Esophagus muscularis mucosa (tissue), 4 donors: ENCODE results near the gene KCNJ9. TPM values are rescaled to one million over a fixed set of nuclear protein-coding genes. Genes with fewer than 3 reads are reported as not detected.
"Not testable (repeated sequence)": the region's sequence is repeated elsewhere in the genome, so short reads cannot be mapped to it uniquely, and the experiment has no call there.

Experiments used
- DNase-seq: peaks from one replicate; pipeline ENCODE4 v3.0.0-alpha.2; 2017; ENCODE audit errors: extremely low spot score
- H3K27ac ChIP-seq, 4 donors: fragments of 200-600 bp; sonication (generic); replicated peaks in 1 of 4; 1 replicate in 3 of 4; 2 replicates in 1 of 4; pipeline ENCODE4 v1.5.1; 2016 to 2019; ENCODE audit warnings: mild to moderate bottlenecking in 1 of 4
- H3K27me3 ChIP-seq, 4 donors: fragments of 200-600 bp; sonication (generic); one replicate each; pipeline versions ENCODE4 v1.5.1 to v1.6.0; 2016 to 2019
- H3K36me3 ChIP-seq, 4 donors: fragments of 200-600 bp; sonication (generic); one replicate each; pipeline ENCODE4 v1.5.1; 2016 to 2019
- H3K4me1 ChIP-seq, 4 donors: fragments of 200-600 bp; sonication (generic); one replicate each; pipeline ENCODE4 v1.5.1; 2016 to 2019
- H3K4me3 ChIP-seq, 4 donors: fragments of 200-600 bp; sonication (generic); 1 replicate in 2 of 4; 2 replicates in 2 of 4; pipeline ENCODE4 v1.5.1; 2016 to 2019; ENCODE audit warnings: mild to moderate bottlenecking in 4 of 4, moderate library complexity in 1 of 4
- H3K9me3 ChIP-seq, 4 donors: fragments of 200-600 bp; sonication (generic); 1 replicate in 3 of 4; 2 replicates in 1 of 4; pipeline ENCODE4 v1.5.1; 2016 to 2019
- EP300 ChIP-seq: sonication (generic); formaldehyde crosslinking; IDR thresholded peaks from one replicate; pipeline ENCODE4 v1.6.1; 2017; ENCODE audit warnings: antibody characterized with exemption
- POLR2A ChIP-seq: fragments of 450-650 bp; IDR thresholded peaks from one replicate; pipeline ENCODE4 v1.6.1; 2017; ENCODE audit warnings: antibody characterized with exemption, moderate library complexity, mild to moderate bottlenecking, low read depth
- POLR2AphosphoS5 ChIP-seq, 2 donors: sonication (generic); formaldehyde crosslinking; IDR thresholded peaks; one replicate each; pipeline ENCODE4 v1.6.1; 2017; ENCODE audit warnings: antibody characterized with exemption in 2 of 2
- WGBS: methylation state at CpG from one replicate; pipeline ENCODE4 v1.1.5; 2018; 5-methylcytosine and 5-hydroxymethylcytosine counted together
- intact Hi-C: fragments of 100-400 bp; cut with DNase I; formaldehyde crosslinking; loops from one replicate; pipeline ENCODE4 v1.15.1; 2023
- total RNA-seq, 4 donors: library from RNA; depleted of rRNA; stranded (reverse); fragments of >200 nt; gene quantifications; one replicate each; pipeline versions ENCODE4 v1.1.0 to v1.2.1, GENCODE V29; 2016
- TF ChIP-seq, protein P1 (sequence below), 3 experiments: fragments of 200-600 bp in 2 of 3; fragments of 450-650 bp in 1 of 3; sonication (generic) in 2 of 3; IDR thresholded peaks; one replicate each; pipeline ENCODE4 v1.5.1; 2017 to 2019; ENCODE audit warnings: antibody characterized with exemption in 3 of 3, mild to moderate bottlenecking in 2 of 3, moderate library complexity in 1 of 3

Gene KCNJ9
- total RNA-seq, 4 donors from 2014 or later, result not detected

DNA sequence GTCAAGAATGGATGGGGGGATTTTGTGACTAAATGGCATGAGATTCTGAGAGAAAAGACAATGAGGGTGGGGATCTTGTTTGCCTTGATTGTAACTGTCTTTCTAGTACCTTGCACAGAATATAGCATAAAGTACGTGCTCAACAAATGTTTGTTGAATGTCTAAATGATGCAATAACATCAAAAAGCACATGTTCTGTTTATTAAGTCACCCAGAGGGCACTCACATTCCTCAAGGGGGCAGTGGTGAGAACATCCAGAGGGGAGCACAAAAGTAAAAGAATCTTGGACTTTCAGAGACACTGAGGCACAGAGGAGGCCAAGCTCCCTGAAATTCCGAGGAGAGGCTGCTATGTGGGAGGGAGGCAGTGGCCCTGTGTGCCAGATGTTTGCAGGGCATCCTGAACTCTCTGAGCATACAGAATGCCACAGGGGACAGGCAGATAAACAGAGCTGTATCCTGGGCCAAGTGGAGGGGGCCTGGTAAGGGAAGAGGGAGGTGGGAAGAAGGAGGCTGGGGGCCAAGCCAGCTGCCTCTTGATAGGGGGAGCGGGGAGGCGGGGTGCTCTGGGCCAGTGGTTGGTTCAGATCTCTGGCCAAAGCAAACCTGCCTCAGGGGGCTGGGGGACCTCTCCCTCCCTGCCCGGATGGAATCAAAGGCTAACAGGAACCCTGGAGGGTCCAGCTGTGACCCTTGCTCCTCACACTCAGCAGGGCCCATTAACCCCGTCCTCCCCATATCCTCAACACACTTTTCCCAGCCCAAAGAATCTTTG, 27.7 kb downstream of the KCNJ9 start:
- no peak for DNase-seq
- TF ChIP-seq, protein P1, sequence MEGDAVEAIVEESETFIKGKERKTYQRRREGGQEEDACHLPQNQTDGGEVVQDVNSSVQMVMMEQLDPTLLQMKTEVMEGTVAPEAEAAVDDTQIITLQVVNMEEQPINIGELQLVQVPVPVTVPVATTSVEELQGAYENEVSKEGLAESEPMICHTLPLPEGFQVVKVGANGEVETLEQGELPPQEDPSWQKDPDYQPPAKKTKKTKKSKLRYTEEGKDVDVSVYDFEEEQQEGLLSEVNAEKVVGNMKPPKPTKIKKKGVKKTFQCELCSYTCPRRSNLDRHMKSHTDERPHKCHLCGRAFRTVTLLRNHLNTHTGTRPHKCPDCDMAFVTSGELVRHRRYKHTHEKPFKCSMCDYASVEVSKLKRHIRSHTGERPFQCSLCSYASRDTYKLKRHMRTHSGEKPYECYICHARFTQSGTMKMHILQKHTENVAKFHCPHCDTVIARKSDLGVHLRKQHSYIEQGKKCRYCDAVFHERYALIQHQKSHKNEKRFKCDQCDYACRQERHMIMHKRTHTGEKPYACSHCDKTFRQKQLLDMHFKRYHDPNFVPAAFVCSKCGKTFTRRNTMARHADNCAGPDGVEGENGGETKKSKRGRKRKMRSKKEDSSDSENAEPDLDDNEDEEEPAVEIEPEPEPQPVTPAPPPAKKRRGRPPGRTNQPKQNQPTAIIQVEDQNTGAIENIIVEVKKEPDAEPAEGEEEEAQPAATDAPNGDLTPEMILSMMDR (IDR thresholded peaks at IDR 0.05), result peak; percentile 39 to 57 (median 49)
- TF ChIP-seq POLR2AphosphoS5 (IDR thresholded peaks at IDR 0.05) (no peak), EP300 (no peak)
- Histone ChIP-seq H3K4me3 (no peak overlapping the region), H3K27me3 (no peaks in the 10 kb centered on the region), H3K36me3 (no peaks in the 10 kb centered on the region), H3K27ac (no peak overlapping the region), H3K4me1 (peaks cover 18 to 49% (median 40%) of the 10 kb centered on the region in 4 donors), H3K9me3 (no peaks in the 10 kb centered on the region)
- 41% methylated on average over 5 of the region's 6 CpGs for WGBS
- intact Hi-C loops, result no loop called here

DNA sequence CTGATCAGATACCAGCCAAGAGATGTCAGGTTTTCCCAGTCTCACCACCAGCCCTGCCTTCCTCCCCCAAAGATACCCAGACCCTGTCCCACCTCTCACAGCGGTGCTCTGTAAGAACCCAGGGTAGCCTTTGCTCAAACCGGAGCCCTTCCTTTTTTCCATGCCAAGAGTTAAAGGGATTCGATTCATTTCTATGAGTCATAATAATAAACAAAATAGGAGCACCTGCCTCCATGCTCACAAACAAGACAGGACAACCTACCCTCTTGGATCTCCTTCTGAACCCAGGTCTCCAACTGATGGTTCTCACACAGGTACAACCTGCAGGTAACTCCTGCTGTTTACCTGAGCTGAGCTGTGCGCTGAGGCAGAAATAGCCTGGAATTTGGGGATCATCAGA, 28.3 kb downstream of the KCNJ9 start:
- no peaks in the 10 kb centered on the region for H3K9me3 ChIP-seq
- no peak for DNase-seq
- TF ChIP-seq POLR2A (no peak), EP300 (no peak)
- no peaks in the 10 kb centered on the region for H3K36me3 ChIP-seq
- 73% methylated on average over 4 of the region's 4 CpGs for WGBS
- no peak overlapping the region for H3K27ac ChIP-seq
- intact Hi-C loops, result loop anchor here (5.0 kb wide), 1 partner anchor 43 kb away; the partner anchor contains the start of gene ATP1A4
- no peak overlapping the region for H3K4me3 ChIP-seq
- H3K4me1 ChIP-seq, result peaks cover 20 to 49% (median 40%) of the 10 kb centered on the region in 4 donors
- H3K27me3 ChIP-seq, result no peaks in the 10 kb centered on the region

DNA sequence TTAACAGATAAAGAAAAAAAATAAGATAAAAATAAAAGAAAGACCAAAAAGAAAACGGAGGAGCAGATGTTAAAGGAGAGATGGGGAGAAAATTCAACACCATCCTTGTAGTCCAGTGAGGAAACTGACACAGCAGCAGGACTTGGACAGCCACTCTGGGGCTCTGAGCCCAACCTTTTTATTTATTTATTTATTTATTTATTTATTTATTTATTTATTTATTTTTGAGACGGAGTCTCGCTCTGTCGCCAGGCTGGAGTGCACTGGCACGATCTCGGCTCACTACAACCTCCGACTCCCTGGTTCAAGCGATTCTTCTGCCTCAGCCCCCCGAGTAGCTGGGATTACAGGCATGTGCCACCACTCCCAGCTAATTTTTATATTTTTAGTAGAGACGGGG, 30.1 kb downstream of the KCNJ9 start:
- H3K4me3 ChIP-seq, H3K9me3 ChIP-seq, H3K27me3 ChIP-seq, H3K36me3 ChIP-seq, DNase-seq: not testable (repeated sequence)
- Histone ChIP-seq H3K27ac (peak overlapping the region in 1 of 4 donors; percentile 85), H3K4me1 (peaks cover 28 to 60% (median 50%) of the 10 kb centered on the region in 4 donors)
- WGBS, result 88% methylated on average over 10 of the region's 10 CpGs
- intact Hi-C loops, result loop anchor here (5.0 kb wide), 1 partner anchor 41 kb away; the partner anchor contains the start of gene ATP1A4

DNA sequence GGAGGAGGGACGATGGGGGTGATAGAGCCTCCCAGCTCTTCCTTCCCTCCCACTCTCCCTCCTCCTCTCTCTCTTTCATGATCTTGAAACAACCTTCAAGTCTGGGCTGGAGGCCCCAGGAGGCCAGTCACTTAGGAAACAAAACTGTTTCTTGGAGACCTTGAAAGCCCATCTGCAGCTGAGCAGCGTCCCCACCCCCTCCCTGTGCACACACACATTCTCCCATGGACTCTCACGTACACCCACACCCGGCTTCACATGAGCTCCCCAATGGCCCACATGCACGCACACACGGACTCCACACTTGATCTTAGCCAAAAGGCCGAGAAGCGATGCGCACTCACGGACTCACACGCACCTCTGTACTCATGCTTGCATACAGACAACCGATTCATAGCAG, 31.0 kb downstream of the KCNJ9 start:
- intact Hi-C loops, result loop anchor here (5.0 kb wide), 1 partner anchor 40 kb away; the partner anchor contains the start of gene ATP1A4
- Histone ChIP-seq H3K4me1 (peaks cover 28 to 69% (median 56%) of the 10 kb centered on the region in 4 donors), H3K27me3 (peaks cover 0 to 4% (median 0%) of the 10 kb centered on the region in 4 donors), H3K4me3 (no peak overlapping the region), H3K27ac (peak overlapping the region; percentile 6 to 95 (median 62)), H3K9me3 (no peaks in the 10 kb centered on the region), H3K36me3 (no peaks in the 10 kb centered on the region)
- WGBS, result 73% methylated on average over 12 of the region's 12 CpGs
- TF ChIP-seq EP300 (no peak), POLR2A (no peak)
- no peak for DNase-seq

DNA sequence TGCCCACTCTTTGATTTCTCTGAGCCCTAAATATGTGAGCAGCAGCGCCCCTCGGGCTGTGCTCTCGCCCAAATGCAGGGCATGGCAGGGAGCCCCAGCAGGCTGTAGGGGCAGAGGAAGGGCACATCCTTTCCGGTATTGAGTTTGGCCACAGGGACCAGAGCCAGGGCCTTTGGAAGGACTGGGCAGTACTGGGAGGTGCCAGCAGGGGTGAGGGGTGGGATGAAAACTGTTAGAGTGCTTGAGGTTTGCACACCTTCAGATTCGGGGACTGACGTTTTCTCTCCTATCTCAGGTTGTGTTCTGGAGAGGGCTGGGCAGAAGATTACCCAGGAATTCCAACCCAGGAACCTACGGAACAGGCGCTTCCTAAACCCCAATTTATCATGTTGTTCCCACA, 32.1 kb downstream of the KCNJ9 start:
- H3K4me3 ChIP-seq, result no peak overlapping the region
- H3K4me1 ChIP-seq, result peaks cover 38 to 79% (median 66%) of the 10 kb centered on the region in 4 donors
- H3K27ac ChIP-seq, result peak overlapping the region; percentile 85 to 95 (median 88)
- peaks cover 0 to 4% (median 0%) of the 10 kb centered on the region in 4 donors for H3K27me3 ChIP-seq
- DNase-seq, result no peak
- WGBS, result 76% methylated on average over 8 of the region's 8 CpGs
- no peaks in the 10 kb centered on the region for H3K9me3 ChIP-seq
- TF ChIP-seq, protein P1 (IDR thresholded peaks at IDR 0.05), result no peak
- TF ChIP-seq POLR2AphosphoS5 (IDR thresholded peaks at IDR 0.05) (no peak), POLR2A (no peak), EP300 (no peak)
- intact Hi-C loops, result loop anchor here (5.0 kb wide), 1 partner anchor 39 kb away; the partner anchor contains the start of gene ATP1A4
- H3K36me3 ChIP-seq, result no peaks in the 10 kb centered on the region

DNA sequence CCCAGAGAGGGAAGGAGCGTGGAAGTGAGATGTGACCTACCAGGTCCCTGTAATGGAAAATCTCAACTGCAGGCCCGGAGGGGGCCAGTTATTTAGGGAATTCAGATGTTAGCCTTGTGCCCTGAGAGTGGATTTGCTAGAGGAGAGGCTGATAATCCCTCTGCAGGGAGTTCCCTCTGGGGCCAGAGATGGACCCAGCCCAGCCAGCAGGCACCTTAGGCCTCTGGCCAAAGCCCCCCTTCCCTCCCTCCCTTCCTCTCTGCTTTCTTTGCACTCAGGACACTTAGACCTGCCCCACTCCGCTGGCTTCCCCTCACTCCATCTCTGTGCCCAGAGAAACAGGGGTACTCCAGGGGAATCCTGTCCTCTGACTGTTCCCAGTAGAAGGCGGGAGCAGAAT, 32.7 kb downstream of the KCNJ9 start:
- H3K36me3 ChIP-seq, result no peaks in the 10 kb centered on the region
- H3K4me3 ChIP-seq, result no peak overlapping the region
- H3K4me1 ChIP-seq, result peaks cover 43 to 80% (median 70%) of the 10 kb centered on the region in 4 donors
- no peak for DNase-seq
- WGBS, result 53% methylated on average over 4 of the region's 4 CpGs
- H3K27ac ChIP-seq, result peak overlapping the region; percentile 85 to 95 (median 88)
- no peaks in the 10 kb centered on the region for H3K9me3 ChIP-seq
- peaks cover 0 to 4% (median 0%) of the 10 kb centered on the region in 4 donors for H3K27me3 ChIP-seq
- intact Hi-C loops, result loop anchor here (5.0 kb wide), 1 partner anchor 38 kb away; the partner anchor contains the start of gene ATP1A4
- peak in 1 of 2 donors; percentile 8 for TF ChIP-seq POLR2AphosphoS5 (IDR thresholded peaks at IDR 0.05)
- TF ChIP-seq EP300, result no peak
- TF ChIP-seq, protein P1 (IDR thresholded peaks at IDR 0.05), result no peak
- TF ChIP-seq POLR2A, result no peak
